HG03045 (cell line): Measurements from ENCODE around the gene CTNNBIP1.

Source experiments
- ATAC-seq: cut with Tn5 transposase; IDR thresholded peaks from one replicate; pipeline ENCODE4 v1.9.1; 2021; ENCODE audit warnings: mild to moderate bottlenecking, moderate library complexity; ENCODE audit not compliant: unreplicated experiment

CTNNBIP1 gene

GRCh38 chr1:9858293-9859035 is 51.6 kb downstream of the CTNNBIP1 start:
- no peak for ATAC-seq

- ATAC-seq, result no peak
These were observed 54.9 kb downstream of the CTNNBIP1 start for GRCh38 chr1:9855186-9855585.

GRCh38 chr1:9853249-9853595 is 56.8 kb downstream of the CTNNBIP1 start:
- no peak for ATAC-seq

GRCh38 chr1:9852410-9853248 is 57.4 kb downstream of the CTNNBIP1 start:
- ATAC-seq, result no peak

- no peak for ATAC-seq
These were observed 58.1 kb downstream of the CTNNBIP1 start for GRCh38 chr1:9852004-9852403.

GRCh38 chr1:9850442-9851162 is 59.5 kb downstream of the CTNNBIP1 start:
- no peak for ATAC-seq

GRCh38 chr1:9849691-9850441 is 60.2 kb downstream of the CTNNBIP1 start:
- no peak for ATAC-seq

GRCh38 chr1:9848022-9848421 is 62.0 kb downstream of the CTNNBIP1 start:
- ATAC-seq, result no peak

GRCh38 chr1:9847269-9847668 is 62.8 kb downstream of the CTNNBIP1 start:
- no peak for ATAC-seq

GRCh38 chr1:9846611-9847171 is 63.4 kb downstream of the CTNNBIP1 start:
- ATAC-seq, result no peak

- ATAC-seq, result no peak
These were observed 64.2 kb downstream of the CTNNBIP1 start for GRCh38 chr1:9845914-9846313.

GRCh38 chr1:9844756-9845155 is 65.3 kb downstream of the CTNNBIP1 start:
- ATAC-seq, result no peak

- no peak for ATAC-seq
These were observed 66.0 kb downstream of the CTNNBIP1 start for GRCh38 chr1:9844106-9844505.

GRCh38 chr1:9843576-9843945 is 66.5 kb downstream of the CTNNBIP1 start:
- ATAC-seq, result no peak

- ATAC-seq, result no peak
These were observed 67.1 kb downstream of the CTNNBIP1 start for GRCh38 chr1:9842781-9843575.

- ATAC-seq, result no peak
These were observed 67.9 kb downstream of the CTNNBIP1 start for GRCh38 chr1:9842073-9842711.

GRCh38 chr1:9841460-9841859 is 68.6 kb downstream of the CTNNBIP1 start:
- ATAC-seq, result no peak

- no peak for ATAC-seq
These were observed 69.9 kb downstream of the CTNNBIP1 start for GRCh38 chr1:9840176-9840575.

- ATAC-seq, result no peak
These were observed 71.1 kb downstream of the CTNNBIP1 start for GRCh38 chr1:9838946-9839345.

- no peak for ATAC-seq
These were observed 73.5 kb downstream of the CTNNBIP1 start for GRCh38 chr1:9836632-9836960.
